Activated T-helper 1 cell treated with Interleukin-2 at 50 U/mL for 16 hours (primary cell): ENCODE measurements around the gene IPPK.

Source experiments
- DNase-seq: peaks from one replicate; pipeline ENCODE4 v3.0.0-alpha.2; 2020; ENCODE audit warnings: low read depth

IPPK gene

GRCh38 chr9:92614763-92615461 lies 55.0 kb downstream of the IPPK start:
- no peak for DNase-seq

- DNase-seq, result no peak
These were observed 55.8 kb downstream of the IPPK start for GRCh38 chr9:92614123-92614510.

- no peak for DNase-seq
These were observed 56.4 kb downstream of the IPPK start for GRCh38 chr9:92613268-92614122.

GRCh38 chr9:92612816-92613215 lies 57.1 kb downstream of the IPPK start:
- no peak for DNase-seq

GRCh38 chr9:92612292-92612691 lies 57.6 kb downstream of the IPPK start:
- DNase-seq, result no peak

- DNase-seq, result no peak
These were observed 58.2 kb downstream of the IPPK start for GRCh38 chr9:92611621-92612285.

- DNase-seq, result no peak
These were observed 59.2 kb downstream of the IPPK start for GRCh38 chr9:92610470-92611420.

GRCh38 chr9:92608909-92609445 lies 61.0 kb downstream of the IPPK start:
- DNase-seq, result no peak

- DNase-seq, result no peak
These were observed 61.6 kb downstream of the IPPK start for GRCh38 chr9:92608241-92608908.

GRCh38 chr9:92607773-92608172 lies 62.2 kb downstream of the IPPK start:
- no peak for DNase-seq

GRCh38 chr9:92607088-92607487 lies 62.8 kb downstream of the IPPK start:
- DNase-seq, result no peak

- DNase-seq, result no peak
These were observed 64.7 kb downstream of the IPPK start for GRCh38 chr9:92605224-92605623.

- no peak for DNase-seq
These were observed 65.9 kb downstream of the IPPK start for GRCh38 chr9:92603990-92604389.

- DNase-seq, result no peak
These were observed 66.8 kb downstream of the IPPK start for GRCh38 chr9:92603100-92603499.

GRCh38 chr9:92602413-92602812 lies 67.5 kb downstream of the IPPK start:
- DNase-seq, result no peak

- DNase-seq, result no peak
These were observed 68.5 kb downstream of the IPPK start for GRCh38 chr9:92601451-92601850.

- DNase-seq, result no peak
These were observed 69.3 kb downstream of the IPPK start for GRCh38 chr9:92600462-92601261.

- no peak for DNase-seq
These were observed 69.9 kb downstream of the IPPK start for GRCh38 chr9:92599938-92600461.

GRCh38 chr9:92598382-92598781 lies 71.5 kb downstream of the IPPK start:
- DNase-seq, result no peak

- DNase-seq, result no peak
These were observed 74.0 kb downstream of the IPPK start for GRCh38 chr9:92595930-92596329.
